A549 (cell line): ENCODE data around the gene CYP1A2. TPM values are rescaled to one million over a fixed set of nuclear protein-coding genes. Genes with fewer than 3 reads are reported as not detected.

Experiments used
- ATAC-seq, 2 experiments: fragments of 200-7000 bp in 1 of 2; fragments of >200 bp in 1 of 2; cut with Nextera tagmentation in 1 of 2; cut with Tn5 transposase in 1 of 2; 3 replicates each; pipeline versions ENCODE4 v1.8.0 to v1.9.1; 2018 to 2020; ENCODE audit warnings: mild to moderate bottlenecking in 1 of 2, moderate library complexity in 1 of 2
- CTCF ChIA-PET: fragments of 300-600 bp; sonication (Branson Sonifier 250); formaldehyde crosslinking; extraction: SDS; loops from one replicate; lab custom pipeline; 2021; ENCODE audit warnings: antibody characterized with exemption, inconsistent platforms; lab: Yijun Ruan, JAX
- POLR2A ChIA-PET: fragments of 350-600 bp; formaldehyde crosslinking; extraction: SDS; loops from one replicate; lab custom pipeline; 2021; ENCODE audit warnings: antibody characterized with exemption, inconsistent platforms; lab: Yijun Ruan, JAX
- DNase-seq, 2 experiments: peaks; one replicate each; pipeline versions ENCODE4 v3.0.0 to v3.0.0-alpha.2; 2011 to 2016; ENCODE audit warnings: low read depth in 1 of 2, low spot score in 1 of 2
- FAIRE-seq: peaks from 2 replicates; lab custom pipeline; 2011; peaks lifted over from hg19 to GRCh38; lab: Jason Lieb, UNC
- H3K27ac ChIP-seq, 2 experiments: fragments of >200 bp; sonication (Bioruptor Twin); formaldehyde crosslinking; 3 replicates each; pipeline ENCODE4 v1.5.1; 2016 to 2017
- H3K4me1 ChIP-seq: fragments of >200 bp; sonication (Bioruptor Twin); formaldehyde crosslinking; 3 replicates; pipeline ENCODE4 v1.6.1; 2016
- H3K4me2 ChIP-seq: fragments of >200 bp; sonication (Bioruptor Twin); formaldehyde crosslinking; 3 replicates; pipeline ENCODE4 v1.6.1; 2016
- H3K4me3 ChIP-seq: fragments of >200 bp; sonication (Bioruptor Twin); formaldehyde crosslinking; 3 replicates; pipeline ENCODE4 v1.5.1; 2016
- H3K9me3 ChIP-seq: fragments of >200 bp; sonication (Bioruptor Twin); formaldehyde crosslinking; 3 replicates; pipeline ENCODE4 v1.6.1; 2016
- BHLHE40 ChIP-seq: IDR thresholded peaks from 2 replicates; pipeline ENCODE4 v1.6.1; 2012; ENCODE audit warnings: low read depth, low read length, inconsistent platforms
- CBX8 ChIP-seq: fragments of 200-600 bp; sonication (generic); IDR thresholded peaks from 2 replicates; pipeline ENCODE4 v1.6.1; 2016
- ESRRA ChIP-seq: fragments of 150-350 bp; IDR thresholded peaks from 2 replicates; pipeline ENCODE4 v1.6.1; 2014; ENCODE audit warnings: mild to moderate bottlenecking, low read length, borderline replicate concordance
- FOSL2 ChIP-seq, 2 experiments: fragments of 450-650 bp in 1 of 2; fragments of >200 bp in 1 of 2; sonication (Bioruptor Twin) in 1 of 2; formaldehyde crosslinking; IDR thresholded peaks; 2 replicates each; pipeline versions ENCODE4 v1.5.0 to v1.6.1; 2016 to 2020; ENCODE audit warnings: mild to moderate bottlenecking in 1 of 2, moderate library complexity in 1 of 2
- FOXS1 ChIP-seq: fragments of 250-450 bp; sonication (Bioruptor Pico); IDR thresholded peaks from 2 replicates; pipeline ENCODE4 v1.5.0; 2020; ENCODE audit warnings: mild to moderate bottlenecking, moderate library complexity
- GATA3 ChIP-seq: IDR thresholded peaks from 2 replicates; pipeline ENCODE4 v1.6.1; 2012; ENCODE audit warnings: borderline replicate concordance
- HOXB5 ChIP-seq: fragments of 250-450 bp; sonication (Bioruptor Pico); IDR thresholded peaks from 2 replicates; pipeline ENCODE4 v1.5.0; 2020; ENCODE audit warnings: mild to moderate bottlenecking, moderate library complexity
- KDM5A ChIP-seq: fragments of 200-600 bp; sonication (generic); IDR thresholded peaks from 2 replicates; pipeline ENCODE4 v1.6.1; 2016; ENCODE audit warnings: antibody characterized with exemption, mild to moderate bottlenecking
- MYC ChIP-seq: IDR thresholded peaks from 2 replicates; pipeline ENCODE4 v1.6.1; 2012; ENCODE audit warnings: mild to moderate bottlenecking, inconsistent platforms, low read length, improper control_type of control experiment, borderline replicate concordance
- NPAS2 ChIP-seq: fragments of 250-450 bp; sonication (Bioruptor Pico); IDR thresholded peaks from 2 replicates; pipeline ENCODE4 v1.8.0; 2022; ENCODE audit warnings: mild to moderate bottlenecking, moderate library complexity, borderline replicate concordance
- NR3C1 ChIP-seq: fragments of >200 bp; sonication (Bioruptor Twin); formaldehyde crosslinking; IDR thresholded peaks from 3 replicates; pipeline ENCODE4 v1.6.1; 2017
- RAD21 ChIP-seq, 2 experiments: fragments of >200 bp in 1 of 2; sonication (Bioruptor Twin) in 1 of 2; formaldehyde crosslinking in 1 of 2; IDR thresholded peaks in 1 of 2; conservative IDR thresholded peaks in 1 of 2; 2 replicates in 1 of 2; 3 replicates in 1 of 2; pipeline ENCODE4 v1.6.1; 2012 to 2018; ENCODE audit warnings: inconsistent platforms in 1 of 2
- RCOR1 ChIP-seq: fragments of 150-350 bp; IDR thresholded peaks from 2 replicates; pipeline ENCODE4 v1.6.1; 2014; ENCODE audit warnings: antibody characterized with exemption, low read length, low read depth
- RNF2 ChIP-seq: fragments of 200-600 bp; sonication (generic); IDR thresholded peaks from 2 replicates; pipeline ENCODE4 v1.6.1; 2016; ENCODE audit warnings: low read depth, mild to moderate bottlenecking, antibody characterized with exemption, moderate library complexity, borderline replicate concordance
- SMC3 ChIP-seq: fragments of >200 bp; sonication (Bioruptor Twin); formaldehyde crosslinking; IDR thresholded peaks from 3 replicates; pipeline ENCODE4 v1.6.1; 2018; ENCODE audit warnings: inconsistent platforms
- ZFP36 ChIP-seq: fragments of 450-650 bp; IDR thresholded peaks from 2 replicates; pipeline ENCODE4 v1.6.1; 2014; ENCODE audit warnings: borderline replicate concordance; ENCODE audit not compliant: partially characterized antibody
- ZSCAN20 ChIP-seq: fragments of 250-450 bp; sonication (Bioruptor Pico); IDR thresholded peaks from 2 replicates; pipeline ENCODE4 v1.8.0; 2022; ENCODE audit warnings: mild to moderate bottlenecking, moderate library complexity
- WGBS: methylation state at CpG from one replicate; pipeline ENCODE4 v1.1.6; 2017; ENCODE audit errors: missing lambda C conversion rate; 5-methylcytosine and 5-hydroxymethylcytosine counted together
- polyA plus RNA-seq, 4 experiments: library from polyadenylated mRNA; depleted of rRNA in 3 of 4; stranded (reverse); fragments of >200 nt; fragmentation: RNase III in 1 of 4; extraction: RNeasy Plus Mini Kit Qiagen cat#74134 plus additional on column Dnase treatment in 1 of 4; gene quantifications; 2 replicates in 3 of 4; 3 replicates in 1 of 4; pipeline ENCODE4 v1.2.3, GENCODE V29; 2011 to 2017
- TF ChIP-seq, protein P1 (sequence below): IDR thresholded peaks from 2 replicates; pipeline ENCODE4 v1.6.1; 2012
- TF ChIP-seq, protein P2 (sequence below): fragments of >200 bp; sonication (Bioruptor Twin); formaldehyde crosslinking; IDR thresholded peaks from 3 replicates; pipeline ENCODE4 v1.5.1; 2016

Gene CYP1A2
- polyA plus RNA-seq, 2 of the 4 experiments (the other 2 are of a cell fraction): not detected

DNA sequence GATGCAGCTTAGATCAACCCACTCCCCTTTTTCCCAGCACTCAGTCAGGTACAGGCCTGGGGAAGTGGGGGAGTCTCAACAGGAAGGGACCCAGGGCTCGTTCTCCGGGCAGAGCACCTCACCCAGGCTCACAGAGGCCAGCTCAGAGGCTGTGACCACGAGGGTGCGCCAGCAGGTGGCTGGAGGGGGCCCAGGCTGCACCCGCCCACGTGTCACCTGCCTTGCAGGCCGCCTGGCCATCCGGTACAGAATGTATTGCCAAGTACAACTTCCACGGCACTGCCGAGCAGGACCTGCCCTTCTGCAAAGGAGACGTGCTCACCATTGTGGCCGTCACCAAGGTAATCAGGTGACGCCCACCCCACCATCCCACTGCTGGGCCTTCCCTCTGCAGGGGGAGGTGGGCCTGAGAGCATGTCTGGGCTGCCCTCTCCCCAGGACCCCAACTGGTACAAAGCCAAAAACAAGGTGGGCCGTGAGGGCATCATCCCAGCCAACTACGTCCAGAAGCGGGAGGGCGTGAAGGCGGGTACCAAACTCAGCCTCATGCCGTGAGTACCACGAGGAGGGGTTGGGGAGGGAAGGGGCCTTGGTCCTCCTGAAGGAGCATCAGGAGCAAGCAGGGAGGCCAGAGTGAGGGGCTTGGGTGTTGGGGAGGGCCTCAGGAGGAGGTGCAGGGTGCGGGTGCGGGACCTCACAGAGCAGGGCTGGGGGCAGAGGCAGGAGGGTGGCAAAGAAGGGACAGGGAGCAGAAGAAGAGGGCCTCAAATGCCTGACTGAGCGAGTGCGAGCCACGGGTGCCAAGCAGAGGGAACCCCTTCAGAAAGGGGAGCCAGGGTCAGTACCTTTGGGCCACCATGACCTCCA is 50.0 kb downstream of the CYP1A2 start (continued):
- no peak for TF ChIP-seq CBX8
- no peak for TF ChIP-seq NR3C1
- TF ChIP-seq KDM5A: no peak
- no peak for TF ChIP-seq FOSL2 (IDR thresholded peaks at IDR 0.05)
- TF ChIP-seq FOSL2 (CRISPR knock-in tag; IDR thresholded peaks at IDR 0.05): no peak
- TF ChIP-seq ZFP36: no peak
- TF ChIP-seq NPAS2 (CRISPR knock-in tag): no peak
- no peak for TF ChIP-seq BHLHE40

DNA sequence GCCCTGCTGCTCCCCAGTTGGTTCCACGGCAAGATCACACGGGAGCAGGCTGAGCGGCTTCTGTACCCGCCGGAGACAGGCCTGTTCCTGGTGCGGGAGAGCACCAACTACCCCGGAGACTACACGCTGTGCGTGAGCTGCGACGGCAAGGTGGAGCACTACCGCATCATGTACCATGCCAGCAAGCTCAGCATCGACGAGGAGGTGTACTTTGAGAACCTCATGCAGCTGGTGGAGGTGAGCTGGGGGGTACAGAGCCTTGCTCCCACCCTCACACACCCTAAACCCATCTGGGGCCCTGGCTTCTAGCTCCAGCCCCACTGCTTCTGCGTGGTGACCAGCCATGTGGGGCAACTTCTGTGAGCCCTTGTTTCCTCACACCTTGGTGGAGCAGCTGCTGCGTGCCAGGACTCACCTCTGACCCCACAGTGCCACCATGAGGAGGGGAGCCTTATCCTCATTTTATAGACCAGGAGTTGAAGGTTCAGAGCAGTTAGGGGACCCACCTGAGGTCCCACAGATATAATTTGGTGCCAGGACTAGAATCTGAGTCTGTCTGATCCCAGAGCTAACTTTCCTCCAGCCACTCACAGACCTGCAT is 50.7 kb downstream of the CYP1A2 start:
- peaks cover 3% of the 10 kb centered on the region; the same call in 1 of the 3 replicates for H3K4me1 ChIP-seq
- no peak overlapping the region for H3K4me2 ChIP-seq
- peak in 1 of 2 experiments; percentile 2; a peak in 3 of 6 replicates for ATAC-seq
- 90% methylated on average over 16 of the region's 16 CpGs for WGBS
- CTCF ChIA-PET: interaction anchor here (0.6 to 66.7 kb wide), 8 partner anchors 8 to 189 kb away, joined by 3 to 1908 read pairs (median 3); partner anchors contain the start of genes CPLX3, CSK, LMAN1L and ULK3
- POLR2A ChIA-PET: no interaction called here
- no peak for FAIRE-seq
- no peak overlapping the region for H3K4me3 ChIP-seq
- DNase-seq: no peak
- H3K27ac ChIP-seq: peak overlapping the region in 1 of 2 experiments; percentile 57; a peak in 1 of 6 replicates
- TF ChIP-seq RNF2 (no peak), FOXS1 (CRISPR knock-in tag) (no peak), ZSCAN20 (CRISPR knock-in tag) (no peak)
- TF ChIP-seq, all 56 proteins: peak for 0
- no peaks in the 10 kb centered on the region for H3K9me3 ChIP-seq

DNA sequence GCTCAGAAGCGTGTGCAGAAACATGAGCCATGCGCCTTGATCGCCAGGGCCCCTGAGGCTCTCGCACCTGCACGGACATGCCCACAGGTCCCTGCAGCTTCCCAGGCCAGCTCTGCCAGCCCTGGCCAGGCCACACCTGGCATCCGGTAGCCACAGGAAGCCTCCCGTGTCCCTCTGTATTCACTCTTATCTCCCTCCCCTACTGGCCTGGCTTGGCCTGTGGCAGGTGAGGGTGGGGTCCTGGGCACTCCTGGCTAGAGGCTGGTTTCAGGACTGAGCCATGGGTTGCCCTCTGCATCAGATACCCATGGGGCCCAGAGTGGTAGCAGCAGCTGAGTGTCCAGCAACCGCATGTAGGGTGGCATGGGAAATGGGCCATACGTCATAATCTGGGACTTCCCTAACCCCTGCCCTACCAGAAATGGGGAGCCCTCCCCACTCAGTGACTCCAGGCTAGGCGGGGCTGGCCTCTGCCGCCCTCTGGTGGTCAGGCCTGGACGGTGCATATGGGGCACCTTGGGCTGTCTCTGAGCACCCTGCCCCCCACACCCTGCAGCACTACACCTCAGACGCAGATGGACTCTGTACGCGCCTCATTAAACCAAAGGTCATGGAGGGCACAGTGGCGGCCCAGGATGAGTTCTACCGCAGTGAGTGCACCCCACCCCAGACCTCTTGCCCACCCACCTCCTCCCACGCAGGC is 51.4 kb downstream of the CYP1A2 start:
- Histone ChIP-seq H3K4me2 (no peak overlapping the region), H3K9me3 (no peaks in the 10 kb centered on the region), H3K4me3 (no peak overlapping the region), H3K27ac (peak overlapping the region in 1 of 2 experiments; percentile 57; a peak in 3 of 6 replicates), H3K4me1 (peaks cover 3% of the 10 kb centered on the region; the same call in 1 of the 3 replicates)
- FAIRE-seq: no peak
- DNase-seq: peak; percentile 68 to 95
- POLR2A ChIA-PET: no interaction called here
- CTCF ChIA-PET: interaction anchor here (0.6 to 66.7 kb wide), 8 partner anchors 9 to 188 kb away, joined by 3 to 1908 read pairs (median 3); partner anchors contain the start of genes CPLX3, CSK, LMAN1L and ULK3
- TF ChIP-seq ESRRA (0 out of 2 replicates have a peak, but pooled peaks have one; percentile 40), RCOR1 (no peak), SMC3 (peak; percentile 80), HOXB5 (CRISPR knock-in tag) (no peak), RAD21 (conservative IDR thresholded peaks at IDR 0.05 in 1 of 2, IDR thresholded peaks at IDR 0.05 in 1 of 2) (peak; percentile 72 to 74), GATA3 (no peak), FOSL2 (IDR thresholded peaks at IDR 0.05) (no peak), FOSL2 (CRISPR knock-in tag; IDR thresholded peaks at IDR 0.05) (no peak), MYC (0 out of 2 replicates have a peak, but pooled peaks have one; percentile 34)
- TF ChIP-seq, protein P1, sequence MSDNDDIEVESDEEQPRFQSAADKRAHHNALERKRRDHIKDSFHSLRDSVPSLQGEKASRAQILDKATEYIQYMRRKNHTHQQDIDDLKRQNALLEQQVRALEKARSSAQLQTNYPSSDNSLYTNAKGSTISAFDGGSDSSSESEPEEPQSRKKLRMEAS: 0 out of 2 replicates have a peak, but pooled peaks have one; percentile 41
- TF ChIP-seq, protein P2, sequence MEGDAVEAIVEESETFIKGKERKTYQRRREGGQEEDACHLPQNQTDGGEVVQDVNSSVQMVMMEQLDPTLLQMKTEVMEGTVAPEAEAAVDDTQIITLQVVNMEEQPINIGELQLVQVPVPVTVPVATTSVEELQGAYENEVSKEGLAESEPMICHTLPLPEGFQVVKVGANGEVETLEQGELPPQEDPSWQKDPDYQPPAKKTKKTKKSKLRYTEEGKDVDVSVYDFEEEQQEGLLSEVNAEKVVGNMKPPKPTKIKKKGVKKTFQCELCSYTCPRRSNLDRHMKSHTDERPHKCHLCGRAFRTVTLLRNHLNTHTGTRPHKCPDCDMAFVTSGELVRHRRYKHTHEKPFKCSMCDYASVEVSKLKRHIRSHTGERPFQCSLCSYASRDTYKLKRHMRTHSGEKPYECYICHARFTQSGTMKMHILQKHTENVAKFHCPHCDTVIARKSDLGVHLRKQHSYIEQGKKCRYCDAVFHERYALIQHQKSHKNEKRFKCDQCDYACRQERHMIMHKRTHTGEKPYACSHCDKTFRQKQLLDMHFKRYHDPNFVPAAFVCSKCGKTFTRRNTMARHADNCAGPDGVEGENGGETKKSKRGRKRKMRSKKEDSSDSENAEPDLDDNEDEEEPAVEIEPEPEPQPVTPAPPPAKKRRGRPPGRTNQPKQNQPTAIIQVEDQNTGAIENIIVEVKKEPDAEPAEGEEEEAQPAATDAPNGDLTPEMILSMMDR: peak; percentile 90
- peak; percentile 85 to 97 for ATAC-seq
- 45% methylated on average over 17 of the region's 18 CpGs for WGBS
